Vagina (tissue), 2 donors: ENCODE data around the gene SERP2. TPM values are rescaled to one million over a fixed set of nuclear protein-coding genes. Genes with fewer than 3 reads are reported as not detected.

Experiments
- DNase-seq, 2 donors: peaks; one replicate each; pipeline ENCODE4 v3.0.0-alpha.2; 2017; ENCODE audit errors: extremely low spot score in 2 of 2
- H3K27ac ChIP-seq: fragments of 200-600 bp; sonication (generic); one replicate; pipeline ENCODE4 v1.5.1; 2019
- H3K27me3 ChIP-seq: fragments of 200-600 bp; sonication (generic); one replicate; pipeline ENCODE4 v1.5.1; 2019
- H3K36me3 ChIP-seq, 2 donors: fragments of 200-600 bp; sonication (generic); one replicate each; pipeline ENCODE4 v1.5.1; 2017 to 2019
- H3K4me1 ChIP-seq: fragments of 200-600 bp; sonication (generic); one replicate; pipeline ENCODE4 v1.5.1; 2019
- H3K4me3 ChIP-seq, 2 donors: fragments of 200-600 bp; sonication (generic); 1 replicate in 1 of 2; 2 replicates in 1 of 2; pipeline ENCODE4 v1.5.1; 2016 to 2019
- H3K9me3 ChIP-seq: fragments of 200-600 bp; sonication (generic); one replicate; pipeline ENCODE4 v1.5.1; 2019
- CTCF ChIP-seq, 3 experiments: fragments of 450-650 bp in 2 of 3; fragments of 200-600 bp in 1 of 3; sonication (generic) in 1 of 3; IDR thresholded peaks; one replicate each; pipeline ENCODE4 v1.5.1; 2017 to 2019; ENCODE audit warnings: antibody characterized with exemption in 3 of 3, mild to moderate bottlenecking in 2 of 3, moderate library complexity in 2 of 3
- POLR2A ChIP-seq, 2 donors: fragments of 450-650 bp; IDR thresholded peaks; one replicate each; pipeline ENCODE4 v1.6.1; 2017; ENCODE audit warnings: antibody characterized with exemption in 2 of 2, mild to moderate bottlenecking in 2 of 2, moderate library complexity in 2 of 2
- POLR2AphosphoS5 ChIP-seq, 2 donors: sonication (generic); formaldehyde crosslinking; IDR thresholded peaks; one replicate each; pipeline ENCODE4 v1.9.0; 2017; ENCODE audit warnings: antibody characterized with exemption in 2 of 2, mild to moderate bottlenecking in 2 of 2, low read depth in 1 of 2; ENCODE audit not compliant: insufficient read depth in 1 of 2
- intact Hi-C: fragments of 100-400 bp; cut with DNase I; formaldehyde crosslinking; loops from one replicate; pipeline ENCODE4 v1.15.1; 2023
- total RNA-seq: library from RNA; depleted of rRNA; stranded (reverse); fragments of >200 nt; gene quantifications from one replicate; pipeline ENCODE4 v1.2.3, GENCODE V29; 2016

The SERP2 gene
- total RNA-seq, 1 donor from 2014 or later = 13.8 TPM

GRCh38 chr13:44331912-44332851 is 41.4 kb upstream of the SERP2 start:
- Histone ChIP-seq H3K4me1 (peaks cover 19% of the 10 kb centered on the region), H3K27me3 (no peaks in the 10 kb centered on the region), H3K9me3 (no peaks in the 10 kb centered on the region), H3K4me3 (no peak overlapping the region), H3K36me3 (no peaks in the 10 kb centered on the region), H3K27ac (peak overlapping the region; percentile 34)
- intact Hi-C loops = no loop called here
- no peak for DNase-seq
- TF ChIP-seq CTCF (IDR thresholded peaks at IDR 0.05) (no peak), POLR2AphosphoS5 (IDR thresholded peaks at IDR 0.05; ENCODE audit: insufficient read depth in 1 of 2, low read depth in 1 of 2) (no peak), POLR2A (IDR thresholded peaks at IDR 0.05) (no peak)

- H3K4me1 ChIP-seq = peaks cover 19% of the 10 kb centered on the region
- no peak overlapping the region for H3K4me3 ChIP-seq
- H3K36me3 ChIP-seq = no peaks in the 10 kb centered on the region
- H3K27ac ChIP-seq = no peak overlapping the region
- DNase-seq = peak; percentile 18 to 52
- TF ChIP-seq CTCF (IDR thresholded peaks at IDR 0.05) (no peak), POLR2AphosphoS5 (IDR thresholded peaks at IDR 0.05; ENCODE audit: insufficient read depth in 1 of 2, low read depth in 1 of 2) (no peak), POLR2A (IDR thresholded peaks at IDR 0.05) (no peak)
- no peaks in the 10 kb centered on the region for H3K27me3 ChIP-seq
- intact Hi-C loops = no loop called here
- H3K9me3 ChIP-seq = no peaks in the 10 kb centered on the region
These were observed 39.5 kb upstream of the SERP2 start for GRCh38 chr13:44333950-44334655.

DNA sequence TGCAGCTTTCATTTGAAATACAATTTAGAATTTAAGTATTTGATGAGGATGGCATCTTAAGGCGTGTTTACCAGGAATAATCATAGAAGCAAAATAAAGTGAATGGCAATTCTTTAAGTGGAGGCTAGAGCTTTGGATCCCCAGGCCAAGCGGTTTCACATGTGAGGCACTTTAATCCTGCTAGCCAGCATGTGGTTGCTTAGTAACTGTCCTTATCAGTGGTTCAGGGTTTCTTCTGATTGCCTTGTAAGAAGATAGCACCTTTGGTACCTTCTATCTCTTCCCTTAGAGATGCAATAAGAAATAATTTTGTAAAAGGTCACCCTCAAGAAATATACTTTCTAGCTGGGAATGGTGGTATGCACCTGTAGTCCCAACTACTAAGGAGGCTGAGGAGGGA is 38.9 kb upstream of the SERP2 start:
- DNase-seq = no peak
- no peaks in the 10 kb centered on the region for H3K36me3 ChIP-seq
- H3K27me3 ChIP-seq = no peaks in the 10 kb centered on the region
- no peaks in the 10 kb centered on the region for H3K9me3 ChIP-seq
- H3K27ac ChIP-seq = no peak overlapping the region
- no peak overlapping the region for H3K4me3 ChIP-seq
- peaks cover 19% of the 10 kb centered on the region for H3K4me1 ChIP-seq
- intact Hi-C loops = no loop called here
- TF ChIP-seq POLR2A (IDR thresholded peaks at IDR 0.05) (no peak), CTCF (IDR thresholded peaks at IDR 0.05) (no peak), POLR2AphosphoS5 (IDR thresholded peaks at IDR 0.05; ENCODE audit: insufficient read depth in 1 of 2, low read depth in 1 of 2) (no peak)

DNA sequence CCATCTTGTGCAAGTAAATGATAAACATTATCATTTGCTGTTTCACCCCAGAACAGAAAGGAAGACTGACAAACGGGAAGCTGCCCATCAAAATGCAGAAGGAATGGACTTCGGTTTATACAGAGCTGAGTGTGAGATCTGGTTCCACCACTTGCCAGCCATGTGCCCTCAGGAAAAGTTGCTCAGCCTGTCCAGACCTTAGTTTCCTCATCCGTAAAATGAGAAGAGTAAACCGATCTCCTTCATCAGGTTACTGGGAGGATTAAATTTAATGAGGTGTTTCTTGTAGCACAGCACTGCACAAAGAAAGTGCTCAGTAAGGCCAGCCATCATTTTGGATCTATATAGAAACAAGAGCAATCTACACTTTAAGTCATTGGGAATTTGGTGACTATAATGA is 36.7 kb upstream of the SERP2 start:
- no peaks in the 10 kb centered on the region for H3K27me3 ChIP-seq
- peaks cover 13% of the 10 kb centered on the region for H3K4me1 ChIP-seq
- no peak overlapping the region for H3K27ac ChIP-seq
- intact Hi-C loops = no loop called here
- no peak for DNase-seq
- H3K36me3 ChIP-seq = no peaks in the 10 kb centered on the region
- TF ChIP-seq CTCF (IDR thresholded peaks at IDR 0.05) (no peak), POLR2A (IDR thresholded peaks at IDR 0.05) (no peak)
- H3K9me3 ChIP-seq = no peaks in the 10 kb centered on the region
- H3K4me3 ChIP-seq = no peak overlapping the region

- intact Hi-C loops = no loop called here
- Histone ChIP-seq H3K27ac (no peak overlapping the region), H3K36me3 (no peaks in the 10 kb centered on the region)
These were observed 36.0 kb upstream of the SERP2 start for GRCh38 chr13:44337581-44337980.

More at GRCh38 chr13:44337581-44337980, 36.0 kb upstream of the SERP2 start:
- TF ChIP-seq POLR2AphosphoS5 (IDR thresholded peaks at IDR 0.05; ENCODE audit: insufficient read depth in 1 of 2, low read depth in 1 of 2) = no peak
- no peak for TF ChIP-seq POLR2A (IDR thresholded peaks at IDR 0.05)
- no peak for TF ChIP-seq CTCF (IDR thresholded peaks at IDR 0.05)
- Histone ChIP-seq H3K4me1 (peaks cover 6% of the 10 kb centered on the region), H3K27me3 (no peaks in the 10 kb centered on the region), H3K4me3 (no peak overlapping the region), H3K9me3 (no peaks in the 10 kb centered on the region)
- DNase-seq = no peak
